Measurements from ENCODE around the gene LAIR2.

GRCh38 chr19:54459282-54460229, 43.1 kb upstream of the LAIR2 start:
- TF ChIP-seq CTCF (IDR thresholded peaks at IDR 0.05 in 2 of 3, conservative IDR thresholded peaks at IDR 0.05 in 1 of 3; ENCODE audit: borderline replicate concordance in 1 of 3, insufficient read depth in 1 of 3, low read depth in 2 of 3, low read length in 2 of 3) (no peak), ZBTB33 (IDR thresholded peaks at IDR 0.05; ENCODE audit: extremely low read depth, insufficient replicate concordance, low read length) (no peak), POLR2AphosphoS5 (IDR thresholded peaks at IDR 0.05; ENCODE audit: low read depth, low read length) (no peak), EZH2 (IDR thresholded peaks at IDR 0.05) (no peak), POLR2A (IDR thresholded peaks at IDR 0.05; ENCODE audit: borderline replicate concordance, extremely low read depth, insufficient read depth, insufficient read length) (no peak), CBX3 (IDR thresholded peaks at IDR 0.05; ENCODE audit: low read depth) (no peak), SRF (IDR thresholded peaks at IDR 0.05; ENCODE audit: low read depth) (no peak), YY1 (IDR thresholded peaks at IDR 0.05; ENCODE audit: extremely low read depth, insufficient replicate concordance, low read depth, low read length) (no peak), EZH2phosphoT487 (IDR thresholded peaks at IDR 0.05; ENCODE audit: borderline replicate concordance) (no peak), ZNF274 (IDR thresholded peaks at IDR 0.05; ENCODE audit: low read depth, low read length) (no peak), REST (IDR thresholded peaks at IDR 0.05; ENCODE audit: low read depth) (no peak), MAX (IDR thresholded peaks at IDR 0.05) (no peak)

Measured in HCT116 (cell line).